Peyer's patch (tissue), 4 donors: ENCODE measurements around the gene TMEM167B. TPM values are rescaled to one million over a fixed set of nuclear protein-coding genes. Genes with fewer than 3 reads are reported as not detected.
A peak's percentile ranks its signal among the peaks of the same experiment; 100 is the strongest.

Source experiments
- DNase-seq, 3 donors: peaks; one replicate each; pipeline ENCODE4 v3.0.0-alpha.2; 2017 to 2019
- H3K27ac ChIP-seq, 4 donors: fragments of 200-600 bp; sonication (generic); one replicate each; pipeline ENCODE4 v1.5.1; 2016 to 2019
- H3K27me3 ChIP-seq, 2 donors: fragments of 200-600 bp; sonication (generic); one replicate each; pipeline ENCODE4 v1.5.1; 2019
- H3K36me3 ChIP-seq, 3 donors: fragments of 200-600 bp; sonication (generic); one replicate each; pipeline ENCODE4 v1.5.1; 2016 to 2019
- H3K4me1 ChIP-seq, 4 donors: fragments of 200-600 bp; sonication (generic); one replicate each; pipeline ENCODE4 v1.5.1; 2016 to 2019
- H3K4me3 ChIP-seq, 4 donors: fragments of 200-600 bp; sonication (generic); 1 replicate in 3 of 4; 2 replicates in 1 of 4; pipeline ENCODE4 v1.5.1; 2016 to 2019; ENCODE audit warnings: mild to moderate bottlenecking in 1 of 4
- H3K9me3 ChIP-seq, 4 donors: fragments of 200-600 bp; sonication (generic); one replicate each; pipeline ENCODE4 v1.5.1; 2016 to 2019; ENCODE audit warnings: mild to moderate bottlenecking in 1 of 4
- CTCF ChIP-seq, 6 experiments: fragments of 450-650 bp in 4 of 6; fragments of 200-600 bp in 2 of 6; sonication (generic) in 1 of 6; IDR thresholded peaks; one replicate each; pipeline ENCODE4 v1.5.1; 2017 to 2019; ENCODE audit warnings: antibody characterized with exemption in 6 of 6, mild to moderate bottlenecking in 3 of 6, moderate library complexity in 1 of 6
- POLR2A ChIP-seq, 2 donors: fragments of 450-650 bp; IDR thresholded peaks; one replicate each; pipeline ENCODE4 v1.5.1; 2017; ENCODE audit warnings: antibody characterized with exemption in 2 of 2, mild to moderate bottlenecking in 2 of 2, moderate library complexity in 2 of 2
- total RNA-seq, 4 donors: library from RNA; depleted of rRNA; stranded (reverse); fragments of >200 nt; gene quantifications; one replicate each; pipeline ENCODE4 v1.1.0, GENCODE V29; 2016

TMEM167B gene
- total RNA-seq, 4 donors from 2014 or later = 11.3 to 17.3 (median 13.7) TPM

DNA sequence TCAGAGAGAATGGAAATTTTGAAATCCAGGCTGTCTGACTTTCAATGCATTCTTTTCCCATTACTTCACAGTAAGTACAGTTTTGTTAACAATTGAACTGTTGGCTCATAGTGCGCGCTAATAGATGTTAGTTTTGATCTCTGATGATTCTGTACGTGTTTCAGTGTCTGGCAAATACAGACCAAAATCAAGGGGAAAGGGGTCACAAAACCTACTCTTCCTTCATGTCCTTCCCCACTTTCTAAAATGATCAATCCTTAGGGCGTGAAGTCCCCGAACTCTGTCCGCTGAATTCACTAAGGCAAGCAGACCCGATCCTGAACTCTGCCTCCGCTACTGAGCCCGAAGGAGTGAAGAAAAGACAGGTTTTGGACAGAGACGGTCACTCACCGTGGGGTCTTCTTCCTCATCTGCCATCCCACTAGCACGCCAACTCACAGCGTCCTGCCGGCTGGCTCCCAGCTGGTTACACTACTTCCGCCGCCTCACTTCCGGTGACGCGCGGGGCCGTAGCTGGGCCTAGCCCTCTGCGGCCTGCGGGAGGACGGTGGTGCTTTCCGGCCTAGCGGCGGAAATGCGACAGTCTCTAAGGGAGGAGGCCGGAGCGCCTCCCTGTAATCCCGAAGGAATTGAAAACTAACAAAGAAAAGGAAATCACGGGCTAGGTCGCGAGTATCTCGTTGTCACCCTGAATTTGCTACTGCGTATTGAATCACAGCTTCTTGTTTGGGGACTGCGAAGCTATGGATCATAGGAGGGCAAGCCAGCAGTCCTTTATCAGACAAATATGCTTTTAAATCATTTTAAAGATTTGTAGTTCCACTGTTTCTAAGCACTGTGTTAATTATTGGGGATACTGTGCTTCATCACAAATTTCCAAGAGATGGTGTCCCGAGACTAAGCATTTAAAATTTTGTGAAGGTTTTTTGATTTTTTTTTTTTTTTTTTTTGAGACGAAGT lies 14.8 kb upstream of the TMEM167B start, which contains the start of gene TAF13:
Gene TAF13 (minus strand): TSS at position 473 of the 960 bp plus-strand sequence. CDS start 56 bp downstream, at position 417.
- H3K4me3 ChIP-seq = peak within 1 kb of the TSS; percentile 62 to 85 (median 70)
- TF ChIP-seq POLR2A (IDR thresholded peaks at IDR 0.05) (peak; percentile 87 to 91), CTCF (IDR thresholded peaks at IDR 0.05) (peak in 4 of 6 experiments; percentile 24 to 64 (median 60))
- peak within 1 kb of the TSS; percentile 82 to 95 (median 91) for H3K27ac ChIP-seq
- H3K4me1 ChIP-seq = peaks cover 0 to 9% (median 0%) of the 10 kb centered on the region in 4 donors
- H3K27me3 ChIP-seq = no peaks in the 10 kb centered on the region
- peaks cover 0 to 6% (median 0%) of the 10 kb centered on the region in 3 donors for H3K36me3 ChIP-seq
- peak; percentile 93 to 97 (median 95) for DNase-seq
- no peaks in the 10 kb centered on the region for H3K9me3 ChIP-seq

GRCh38 chr1:109078317-109078716 lies 12.2 kb upstream of the TMEM167B start:
- peaks cover 0 to 9% (median 0%) of the 10 kb centered on the region in 4 donors for H3K4me1 ChIP-seq
- H3K36me3 ChIP-seq = peaks cover 0 to 5% (median 0%) of the 10 kb centered on the region in 3 donors
- no peak overlapping the region for H3K27ac ChIP-seq
- TF ChIP-seq POLR2A (IDR thresholded peaks at IDR 0.05) (no peak), CTCF (IDR thresholded peaks at IDR 0.05) (no peak)
- no peak for DNase-seq
- no peaks in the 10 kb centered on the region for H3K9me3 ChIP-seq
- no peaks in the 10 kb centered on the region for H3K27me3 ChIP-seq
- H3K4me3 ChIP-seq = no peak overlapping the region

DNA sequence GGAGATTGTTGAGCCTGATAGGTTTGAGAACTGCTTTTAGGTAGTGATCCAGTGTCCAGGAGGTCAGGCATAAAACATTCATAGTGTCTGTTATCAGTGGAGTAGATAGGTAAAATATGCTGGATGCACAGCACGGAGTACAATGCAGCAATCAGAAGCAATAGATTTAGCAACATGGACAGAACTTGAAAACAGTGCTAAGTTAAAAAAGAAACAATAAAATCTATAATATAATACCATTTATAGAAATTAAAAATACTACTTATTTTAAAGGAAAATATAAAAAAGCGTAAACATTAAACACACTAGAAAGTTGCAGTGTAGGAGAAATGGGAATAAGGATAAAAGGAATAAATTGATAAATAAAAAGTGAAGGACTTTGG lies 11.3 kb upstream of the TMEM167B start:
- H3K36me3 ChIP-seq = no peaks in the 10 kb centered on the region
- no peaks in the 10 kb centered on the region for H3K27me3 ChIP-seq
- no peaks in the 10 kb centered on the region for H3K9me3 ChIP-seq
- no peak overlapping the region for H3K4me3 ChIP-seq
- no peak for DNase-seq
- H3K4me1 ChIP-seq = peaks cover 0 to 9% (median 0%) of the 10 kb centered on the region in 4 donors
- TF ChIP-seq POLR2A (IDR thresholded peaks at IDR 0.05) (no peak), CTCF (IDR thresholded peaks at IDR 0.05) (no peak)
- H3K27ac ChIP-seq = no peak overlapping the region

- H3K27ac ChIP-seq = peak overlapping the region in 2 of 4 donors; percentile 9 to 18
- no peak for TF ChIP-seq CTCF (IDR thresholded peaks at IDR 0.05)
- TF ChIP-seq POLR2A (IDR thresholded peaks at IDR 0.05) = no peak
These were observed 10.0 kb upstream of the TMEM167B start for GRCh38 chr1:109080441-109081082.

GRCh38 chr1:109083501-109083900 lies 7.1 kb upstream of the TMEM167B start:
- Histone ChIP-seq H3K4me3 (no peak overlapping the region), H3K27ac (no peak overlapping the region), H3K9me3 (no peaks in the 10 kb centered on the region), H3K36me3 (no peaks in the 10 kb centered on the region), H3K4me1 (no peaks in the 10 kb centered on the region), H3K27me3 (no peaks in the 10 kb centered on the region)
- no peak for DNase-seq
- no peak for TF ChIP-seq CTCF (IDR thresholded peaks at IDR 0.05)
- no peak for TF ChIP-seq POLR2A (IDR thresholded peaks at IDR 0.05)

More at GRCh38 chr1:109080441-109081082, 10.0 kb upstream of the TMEM167B start:
- no peaks in the 10 kb centered on the region for H3K27me3 ChIP-seq
- no peaks in the 10 kb centered on the region for H3K36me3 ChIP-seq
- H3K9me3 ChIP-seq = no peaks in the 10 kb centered on the region
- DNase-seq = no peak
- no peaks in the 10 kb centered on the region for H3K4me1 ChIP-seq
- H3K4me3 ChIP-seq = no peak overlapping the region
